Keratinocyte (primary cell): ENCODE data around the gene CCL1. TPM values are rescaled to one million over a fixed set of nuclear protein-coding genes. Genes with fewer than 3 reads are reported as not detected.

Source experiments
- DNase-seq: peaks from one replicate; pipeline ENCODE4 v3.0.0-alpha.2; 2011; ENCODE audit warnings: low read depth, missing footprints, low spot score
- FAIRE-seq: peaks from 2 replicates; lab custom pipeline; 2011; peaks lifted over from hg19 to GRCh38; lab: Jason Lieb, UNC
- H2AFZ ChIP-seq: 2 replicates; pipeline ENCODE4 v1.6.0; 2012; ENCODE audit warnings: low read length, control low read depth, inconsistent platforms; ENCODE audit not compliant: control insufficient read depth
- H3K27ac ChIP-seq: 2 replicates; pipeline ENCODE4 v1.5.1; 2011; ENCODE audit warnings: low read length; ENCODE audit not compliant: control insufficient read depth, insufficient read depth
- H3K27me3 ChIP-seq: 3 replicates; pipeline ENCODE4 v1.6.0; 2011; ENCODE audit warnings: low read length; ENCODE audit not compliant: control insufficient read depth, insufficient read depth; ENCODE audit errors: extremely low read depth
- H3K36me3 ChIP-seq, 2 experiments: 2 replicates in 1 of 2; 3 replicates in 1 of 2; pipeline ENCODE4 v1.5.1; 2011; ENCODE audit warnings: low read length in 2 of 2, mild to moderate bottlenecking in 1 of 2; ENCODE audit not compliant: control insufficient read depth in 2 of 2, insufficient read depth in 2 of 2; ENCODE audit errors: extremely low read depth in 1 of 2
- H3K4me1 ChIP-seq: 3 replicates; pipeline ENCODE4 v1.5.1; 2011; ENCODE audit warnings: low read length; ENCODE audit not compliant: control insufficient read depth, insufficient read depth; ENCODE audit errors: extremely low read depth
- H3K4me2 ChIP-seq: 3 replicates; pipeline ENCODE4 v1.6.0; 2011; ENCODE audit warnings: low read depth, low read length; ENCODE audit not compliant: control insufficient read depth, insufficient read depth; ENCODE audit errors: extremely low read depth
- H3K4me3 ChIP-seq, 3 experiments: fragments of 200-600 bp in 1 of 3; sonication (generic) in 1 of 3; 2 replicates in 2 of 3; 3 replicates in 1 of 3; pipeline ENCODE4 v1.5.1; 2011 to 2016; ENCODE audit warnings: low read length in 3 of 3, mild to moderate bottlenecking in 3 of 3, control low read depth in 2 of 3, inconsistent platforms in 1 of 3, low read depth in 1 of 3, mixed read lengths in 1 of 3, mixed run types in 1 of 3, moderate library complexity in 1 of 3; ENCODE audit not compliant: control insufficient read depth in 2 of 3, insufficient read depth in 2 of 3; ENCODE audit errors: extremely low read depth in 1 of 3
- H3K79me2 ChIP-seq: 2 replicates; pipeline ENCODE4 v1.6.0; 2012; ENCODE audit warnings: low read length; ENCODE audit not compliant: control insufficient read depth, insufficient read depth
- H3K9ac ChIP-seq: 3 replicates; pipeline ENCODE4 v1.6.0; 2011; ENCODE audit warnings: low read length; ENCODE audit not compliant: control insufficient read depth, insufficient read depth; ENCODE audit errors: extremely low read depth
- H3K9me1 ChIP-seq: 3 replicates; pipeline ENCODE4 v1.6.0; 2011; ENCODE audit warnings: low read length; ENCODE audit not compliant: control insufficient read depth, insufficient read depth; ENCODE audit errors: extremely low read depth
- H3K9me3 ChIP-seq: 2 replicates; pipeline ENCODE4 v1.5.1; 2012; ENCODE audit warnings: low read depth, low read length; ENCODE audit not compliant: control insufficient read depth
- H4K20me1 ChIP-seq: 3 replicates; pipeline ENCODE4 v1.6.0; 2011; ENCODE audit warnings: low read length; ENCODE audit not compliant: control insufficient read depth, insufficient read depth; ENCODE audit errors: extremely low read depth
- EZH2 ChIP-seq: IDR thresholded peaks from one replicate; pipeline ENCODE4 v1.6.1; 2012; ENCODE audit warnings: inconsistent platforms, mild to moderate bottlenecking, low read length, moderate library complexity
- dilution Hi-C: fragments of 300-500 bp; cut with MboI; formaldehyde crosslinking; loops from one replicate; pipeline ENCODE4 v1.7.0; 2020; ENCODE audit warnings: low sequenced_read_pairs; ENCODE audit not compliant: extremely low pct_ligation_motif_present
- polyA plus RNA-seq, 5 experiments: library from polyadenylated mRNA; depleted of rRNA in 3 of 5; stranded (reverse) in 3 of 5; stranded (forward) in 1 of 5; unstranded in 1 of 5; fragments of >200 nt; gene quantifications; 1 replicate in 1 of 5; 2 replicates in 3 of 5; 3 replicates in 1 of 5; pipeline versions ENCODE4 v1.2.1 to v1.2.3, GENCODE V29; 2011 to 2012; ENCODE audit warnings: missing spikeins in 2 of 5, low read depth in 1 of 5, low replicate concordance in 1 of 5
- TF ChIP-seq, protein P1 (sequence below), 3 experiments: IDR thresholded peaks in 1 of 3; conservative IDR thresholded peaks in 1 of 3; optimal IDR thresholded peaks in 1 of 3; 2 replicates in 2 of 3; 3 replicates in 1 of 3; pipeline versions ENCODE3 to v1.5.1; 2011; ENCODE audit warnings: low read length in 3 of 3, mild to moderate bottlenecking in 3 of 3, moderate library complexity in 2 of 3, control low read depth in 1 of 3, inconsistent platforms in 1 of 3; ENCODE audit not compliant: insufficient read depth in 2 of 3; ENCODE audit errors: extremely low read depth in 1 of 3

The CCL1 gene
- polyA plus RNA-seq, 1 donor (not counting 4 experiments of a cell fraction or from before 2014, with no cell fraction given) = not detected

- Histone ChIP-seq H3K4me2 (no peak overlapping the region), H3K79me2 (no peaks in the 10 kb centered on the region), H3K36me3 (no peaks in the 10 kb centered on the region), H3K27me3 (no peaks in the 10 kb centered on the region), H3K4me3 (no peak overlapping the region), H3K9me1 (no peaks in the 10 kb centered on the region), H3K27ac (no peak overlapping the region), H2AFZ (no peak overlapping the region), H3K9ac (no peak overlapping the region), H3K4me1 (peaks cover 7% of the 10 kb centered on the region), H3K9me3 (no peaks in the 10 kb centered on the region), H4K20me1 (no peaks in the 10 kb centered on the region)
- no peak for TF ChIP-seq EZH2
- TF ChIP-seq, protein P1, sequence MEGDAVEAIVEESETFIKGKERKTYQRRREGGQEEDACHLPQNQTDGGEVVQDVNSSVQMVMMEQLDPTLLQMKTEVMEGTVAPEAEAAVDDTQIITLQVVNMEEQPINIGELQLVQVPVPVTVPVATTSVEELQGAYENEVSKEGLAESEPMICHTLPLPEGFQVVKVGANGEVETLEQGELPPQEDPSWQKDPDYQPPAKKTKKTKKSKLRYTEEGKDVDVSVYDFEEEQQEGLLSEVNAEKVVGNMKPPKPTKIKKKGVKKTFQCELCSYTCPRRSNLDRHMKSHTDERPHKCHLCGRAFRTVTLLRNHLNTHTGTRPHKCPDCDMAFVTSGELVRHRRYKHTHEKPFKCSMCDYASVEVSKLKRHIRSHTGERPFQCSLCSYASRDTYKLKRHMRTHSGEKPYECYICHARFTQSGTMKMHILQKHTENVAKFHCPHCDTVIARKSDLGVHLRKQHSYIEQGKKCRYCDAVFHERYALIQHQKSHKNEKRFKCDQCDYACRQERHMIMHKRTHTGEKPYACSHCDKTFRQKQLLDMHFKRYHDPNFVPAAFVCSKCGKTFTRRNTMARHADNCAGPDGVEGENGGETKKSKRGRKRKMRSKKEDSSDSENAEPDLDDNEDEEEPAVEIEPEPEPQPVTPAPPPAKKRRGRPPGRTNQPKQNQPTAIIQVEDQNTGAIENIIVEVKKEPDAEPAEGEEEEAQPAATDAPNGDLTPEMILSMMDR (optimal IDR thresholded peaks at IDR 0.05 in 1 of 3, IDR thresholded peaks at IDR 0.05 in 1 of 3, conservative IDR thresholded peaks at IDR 0.05 in 1 of 3; ENCODE audit: extremely low read depth in 1 of 3, insufficient read depth in 2 of 3, low read length in 3 of 3) = no peak
- FAIRE-seq (no peak), DNase-seq (no peak)
- dilution Hi-C loops = loop anchor here (25.0 kb wide), 1 partner anchor 112 kb away; no protein-coding TSS in a partner anchor
Measured at GRCh38 chr17:34400301-34400931, 37.4 kb upstream of the CCL1 start.

DNA sequence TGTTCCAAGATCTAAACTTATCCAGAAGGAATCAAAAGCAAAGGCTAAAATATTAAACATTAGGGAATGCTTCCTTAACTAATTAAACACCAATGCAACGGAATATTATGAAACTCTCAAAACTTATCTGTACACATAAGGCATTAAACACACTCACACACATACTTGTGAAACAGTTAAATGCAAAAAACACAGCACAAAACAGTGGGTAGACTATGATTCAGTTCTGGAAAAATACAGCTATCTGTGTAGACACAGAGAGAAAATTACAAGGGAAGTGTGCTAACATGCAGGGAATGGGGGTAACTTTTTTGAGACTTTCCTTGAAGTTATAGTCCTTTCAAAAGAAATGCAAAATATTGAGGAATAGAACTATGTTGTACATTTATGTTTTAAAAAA, 36.7 kb upstream of the CCL1 start:
- dilution Hi-C loops = loop anchor here (25.0 kb wide), 1 partner anchor 113 kb away; no protein-coding TSS in a partner anchor
- H4K20me1 ChIP-seq = no peaks in the 10 kb centered on the region
- FAIRE-seq = no peak
- no peaks in the 10 kb centered on the region for H3K9me3 ChIP-seq
- no peaks in the 10 kb centered on the region for H3K79me2 ChIP-seq
- no peak overlapping the region for H3K4me2 ChIP-seq
- no peak for DNase-seq
- no peak overlapping the region for H3K4me3 ChIP-seq
- no peak overlapping the region for H3K27ac ChIP-seq
- H3K27me3 ChIP-seq = no peaks in the 10 kb centered on the region
- no peaks in the 10 kb centered on the region for H3K36me3 ChIP-seq
- H3K9ac ChIP-seq = no peak overlapping the region
- no peak overlapping the region for H2AFZ ChIP-seq
- no peaks in the 10 kb centered on the region for H3K9me1 ChIP-seq
- H3K4me1 ChIP-seq = peaks cover 7% of the 10 kb centered on the region
- TF ChIP-seq EZH2 = no peak
- TF ChIP-seq, protein P1 (optimal IDR thresholded peaks at IDR 0.05 in 1 of 3, IDR thresholded peaks at IDR 0.05 in 1 of 3, conservative IDR thresholded peaks at IDR 0.05 in 1 of 3; ENCODE audit: extremely low read depth in 1 of 3, insufficient read depth in 2 of 3, low read length in 3 of 3) = no peak
